Tibial nerve (tissue), 4 donors: ENCODE measurements around the gene DERL3. TPM values are rescaled to one million over a fixed set of nuclear protein-coding genes. Genes with fewer than 3 reads are reported as not detected.

ENCODE experiments used
- DNase-seq, 2 donors: peaks; one replicate each; pipeline ENCODE4 v3.0.0-alpha.2; 2019; ENCODE audit warnings: low spot score in 2 of 2
- H3K27ac ChIP-seq, 4 donors: fragments of 200-600 bp; sonication (generic) in 3 of 4; one replicate each; pipeline ENCODE4 v1.5.1; 2017 to 2019; ENCODE audit warnings: mild to moderate bottlenecking in 1 of 4
- H3K27me3 ChIP-seq, 2 donors: fragments of 200-600 bp; sonication (generic) in 1 of 2; one replicate each; pipeline versions ENCODE4 v1.5.1 to v1.6.0; 2017 to 2019
- H3K36me3 ChIP-seq, 3 donors: fragments of 200-600 bp; sonication (generic); one replicate each; pipeline ENCODE4 v1.5.1; 2018 to 2019
- H3K4me1 ChIP-seq, 4 donors: fragments of 200-600 bp; sonication (generic) in 3 of 4; one replicate each; pipeline ENCODE4 v1.5.1; 2017 to 2019
- H3K4me3 ChIP-seq, 4 donors: fragments of 200-600 bp; sonication (generic) in 3 of 4; one replicate each; pipeline ENCODE4 v1.5.1; 2017 to 2019; ENCODE audit warnings: mild to moderate bottlenecking in 1 of 4, moderate library complexity in 1 of 4
- H3K9me3 ChIP-seq, 4 donors: fragments of 200-600 bp; sonication (generic) in 3 of 4; one replicate each; pipeline ENCODE4 v1.5.1; 2017 to 2019
- EP300 ChIP-seq, 2 donors: sonication (generic); formaldehyde crosslinking; IDR thresholded peaks; one replicate each; pipeline ENCODE4 v1.6.1; 2017; ENCODE audit warnings: antibody characterized with exemption in 2 of 2, mild to moderate bottlenecking in 1 of 2
- POLR2A ChIP-seq, 2 donors: fragments of 450-650 bp; IDR thresholded peaks; one replicate each; pipeline ENCODE4 v1.6.1; 2017; ENCODE audit warnings: antibody characterized with exemption in 2 of 2, mild to moderate bottlenecking in 2 of 2, moderate library complexity in 2 of 2
- WGBS, 2 donors: methylation state at CpG; one replicate each; pipeline ENCODE4 v1.1.5; 2018; 5-methylcytosine and 5-hydroxymethylcytosine counted together
- total RNA-seq, 4 donors: library from RNA; depleted of rRNA; stranded (reverse); fragments of >200 nt; gene quantifications; one replicate each; pipeline ENCODE4 v1.1.0, GENCODE V29; 2016
- TF ChIP-seq, protein P1 (sequence below), 5 experiments: fragments of 200-600 bp in 3 of 5; fragments of 450-650 bp in 2 of 5; sonication (generic) in 3 of 5; IDR thresholded peaks; one replicate each; pipeline ENCODE4 v1.5.1; 2016 to 2019; ENCODE audit warnings: antibody characterized with exemption in 5 of 5, mild to moderate bottlenecking in 3 of 5, moderate library complexity in 2 of 5

Gene DERL3
- 1 to 10 TPM in 1 of 4 donors, under 1 TPM in 1, not detected in 2; 0.60 to 2.3 TPM for total RNA-seq

DNA sequence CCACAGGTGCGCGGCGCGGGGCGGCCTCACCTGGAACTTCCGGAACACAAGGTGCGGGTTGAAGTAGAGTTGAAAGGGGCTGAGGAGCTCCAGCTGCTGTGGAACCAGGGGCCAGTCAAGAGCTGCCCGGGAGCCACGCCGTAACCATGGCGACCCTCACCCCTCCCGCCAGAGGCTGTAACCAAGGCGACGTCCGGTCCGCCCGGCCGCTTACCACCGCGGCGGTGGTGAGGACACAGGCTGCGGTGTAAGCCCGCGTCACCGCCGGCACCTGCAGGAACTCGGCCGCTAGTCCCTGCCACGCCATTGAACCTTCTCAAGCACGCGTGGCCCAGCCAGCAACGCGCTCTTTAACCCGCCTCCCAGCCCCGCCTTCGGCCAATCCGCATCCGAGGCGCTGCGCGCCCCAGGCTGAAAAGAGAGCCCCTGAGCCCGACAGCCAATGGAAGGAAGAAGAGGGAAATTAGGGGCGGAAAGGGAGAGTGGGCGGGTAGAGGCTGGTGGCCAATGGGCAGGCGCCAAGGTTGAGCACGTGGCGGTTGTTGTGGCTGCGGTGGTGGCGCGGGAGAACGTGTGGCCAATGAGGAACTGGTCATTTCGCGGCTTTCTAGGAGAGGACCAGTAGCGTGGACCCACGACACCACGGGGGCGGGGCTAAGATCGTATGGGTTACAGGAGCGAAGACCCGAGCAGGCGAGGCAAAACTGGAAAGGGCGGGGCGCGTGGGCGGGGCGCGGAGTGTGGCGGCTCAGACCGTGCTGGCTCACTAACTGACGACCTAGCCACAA is at the start of gene DERL3:
TSS of gene DERL3 (minus strand) at position 326 of the 788 bp plus-strand sequence. CDS start at position 307, 19 bp downstream.
- H3K36me3 ChIP-seq: peaks cover 0 to 33% (median 0%) of the 10 kb centered on the region in 3 donors
- 1 to 2% methylated on average over 51 to 59 of the region's 70 CpGs for WGBS, 2 donors
- H3K27ac ChIP-seq: peak within 1 kb of the TSS in 1 of 4 donors; percentile 62
- peak; percentile 13 to 62 for TF ChIP-seq EP300 (IDR thresholded peaks at IDR 0.05)
- TF ChIP-seq, protein P1, sequence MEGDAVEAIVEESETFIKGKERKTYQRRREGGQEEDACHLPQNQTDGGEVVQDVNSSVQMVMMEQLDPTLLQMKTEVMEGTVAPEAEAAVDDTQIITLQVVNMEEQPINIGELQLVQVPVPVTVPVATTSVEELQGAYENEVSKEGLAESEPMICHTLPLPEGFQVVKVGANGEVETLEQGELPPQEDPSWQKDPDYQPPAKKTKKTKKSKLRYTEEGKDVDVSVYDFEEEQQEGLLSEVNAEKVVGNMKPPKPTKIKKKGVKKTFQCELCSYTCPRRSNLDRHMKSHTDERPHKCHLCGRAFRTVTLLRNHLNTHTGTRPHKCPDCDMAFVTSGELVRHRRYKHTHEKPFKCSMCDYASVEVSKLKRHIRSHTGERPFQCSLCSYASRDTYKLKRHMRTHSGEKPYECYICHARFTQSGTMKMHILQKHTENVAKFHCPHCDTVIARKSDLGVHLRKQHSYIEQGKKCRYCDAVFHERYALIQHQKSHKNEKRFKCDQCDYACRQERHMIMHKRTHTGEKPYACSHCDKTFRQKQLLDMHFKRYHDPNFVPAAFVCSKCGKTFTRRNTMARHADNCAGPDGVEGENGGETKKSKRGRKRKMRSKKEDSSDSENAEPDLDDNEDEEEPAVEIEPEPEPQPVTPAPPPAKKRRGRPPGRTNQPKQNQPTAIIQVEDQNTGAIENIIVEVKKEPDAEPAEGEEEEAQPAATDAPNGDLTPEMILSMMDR (IDR thresholded peaks at IDR 0.05): peak in 1 of 5 experiments; percentile 33
- TF ChIP-seq POLR2A (IDR thresholded peaks at IDR 0.05): no peak
- H3K4me3 ChIP-seq: peak within 1 kb of the TSS; percentile 23 to 57 (median 42)
- peaks cover 0 to 58% (median 22%) of the 10 kb centered on the region in 4 donors for H3K4me1 ChIP-seq
- no peaks in the 10 kb centered on the region for H3K9me3 ChIP-seq
- DNase-seq: peak; percentile 92 to 95
- H3K27me3 ChIP-seq: no peaks in the 10 kb centered on the region

DNA sequence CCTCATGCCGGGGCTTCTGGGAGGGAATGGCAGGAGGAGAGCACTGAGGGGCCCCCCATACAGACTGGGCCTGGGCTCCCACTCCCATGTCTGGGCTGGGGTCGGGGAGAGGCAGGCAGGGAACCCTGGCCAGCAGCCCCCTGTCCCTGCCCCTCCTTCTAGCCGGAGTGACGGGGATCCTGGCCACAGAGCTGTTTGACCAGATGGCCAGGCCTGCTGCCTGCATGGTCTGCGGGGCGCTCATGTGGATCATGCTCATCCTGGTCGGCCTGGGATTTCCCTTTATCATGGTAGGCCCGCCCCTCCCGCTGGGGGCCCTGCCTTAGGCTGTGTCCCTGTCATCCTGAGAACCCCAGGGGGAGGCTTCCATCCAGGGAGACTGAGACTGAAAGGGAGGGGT is 45.3 kb upstream of the DERL3 start:
- TF ChIP-seq, protein P1 (IDR thresholded peaks at IDR 0.05): no peak
- no peak for TF ChIP-seq EP300 (IDR thresholded peaks at IDR 0.05)
- TF ChIP-seq POLR2A (IDR thresholded peaks at IDR 0.05): no peak
- 87 to 98% methylated on average over 6 to 8 of the region's 9 CpGs for WGBS, 2 donors
- Histone ChIP-seq H3K27ac (no peak overlapping the region), H3K36me3 (peaks cover 0 to 36% (median 0%) of the 10 kb centered on the region in 3 donors), H3K4me1 (peaks cover 0 to 14% (median 3%) of the 10 kb centered on the region in 4 donors), H3K27me3 (no peaks in the 10 kb centered on the region), H3K4me3 (no peak overlapping the region), H3K9me3 (no peaks in the 10 kb centered on the region)
- DNase-seq: no peak

DNA sequence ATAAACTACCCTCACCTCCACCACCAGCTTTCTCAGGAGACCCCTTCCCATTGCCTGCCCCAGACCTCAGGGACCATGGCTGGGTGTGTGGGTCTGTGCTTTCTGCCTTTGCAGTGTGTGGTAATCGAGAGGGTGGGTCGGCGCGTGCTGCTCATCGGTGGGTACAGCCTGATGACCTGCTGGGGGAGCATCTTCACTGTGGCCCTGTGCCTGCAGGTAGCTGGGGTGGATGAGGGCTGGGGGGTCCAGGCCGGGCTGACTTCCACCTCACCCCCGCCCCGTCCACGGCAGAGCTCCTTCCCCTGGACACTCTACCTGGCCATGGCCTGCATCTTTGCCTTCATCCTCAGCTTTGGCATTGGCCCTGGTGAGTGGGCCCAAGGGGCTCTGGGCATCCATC is 44.9 kb upstream of the DERL3 start:
- H3K36me3 ChIP-seq: peaks cover 0 to 40% (median 0%) of the 10 kb centered on the region in 3 donors
- no peak overlapping the region for H3K4me3 ChIP-seq
- no peaks in the 10 kb centered on the region for H3K9me3 ChIP-seq
- no peak for DNase-seq
- WGBS, 2 donors: 99 to 100% methylated on average over 9 of the region's 9 CpGs
- TF ChIP-seq, protein P1 (IDR thresholded peaks at IDR 0.05): no peak
- TF ChIP-seq EP300 (IDR thresholded peaks at IDR 0.05) (no peak), POLR2A (IDR thresholded peaks at IDR 0.05) (no peak)
- peaks cover 0 to 9% (median 2%) of the 10 kb centered on the region in 4 donors for H3K4me1 ChIP-seq
- no peaks in the 10 kb centered on the region for H3K27me3 ChIP-seq
- H3K27ac ChIP-seq: no peak overlapping the region

DNA sequence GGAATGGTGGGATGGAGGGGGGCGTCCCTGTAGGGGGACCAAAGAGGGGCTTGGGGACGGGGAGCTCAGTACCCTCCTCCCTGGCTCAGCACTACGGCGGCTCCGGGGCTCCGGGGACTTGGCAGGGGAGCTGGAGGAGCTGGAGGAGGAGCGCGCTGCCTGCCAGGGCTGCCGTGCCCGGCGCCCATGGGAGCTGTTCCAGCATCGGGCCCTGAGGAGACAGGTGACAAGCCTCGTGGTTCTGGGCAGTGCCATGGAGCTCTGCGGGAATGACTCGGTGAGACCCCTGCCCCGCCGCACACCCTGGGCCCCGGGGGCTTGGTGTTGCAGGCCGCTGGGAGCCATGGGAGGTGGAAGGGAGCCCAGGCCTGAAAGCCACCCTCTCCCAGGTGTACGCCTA is 43.6 kb upstream of the DERL3 start:
- TF ChIP-seq, protein P1 (IDR thresholded peaks at IDR 0.05): no peak
- no peak for TF ChIP-seq POLR2A (IDR thresholded peaks at IDR 0.05)
- TF ChIP-seq EP300 (IDR thresholded peaks at IDR 0.05): no peak
- Histone ChIP-seq H3K27ac (no peak overlapping the region), H3K27me3 (no peaks in the 10 kb centered on the region), H3K4me1 (no peaks in the 10 kb centered on the region), H3K4me3 (no peak overlapping the region), H3K36me3 (peaks cover 0 to 53% (median 0%) of the 10 kb centered on the region in 3 donors), H3K9me3 (no peaks in the 10 kb centered on the region)
- WGBS, 2 donors: 87 to 89% methylated on average over 11 to 20 of the region's 20 CpGs
- DNase-seq: no peak

DNA sequence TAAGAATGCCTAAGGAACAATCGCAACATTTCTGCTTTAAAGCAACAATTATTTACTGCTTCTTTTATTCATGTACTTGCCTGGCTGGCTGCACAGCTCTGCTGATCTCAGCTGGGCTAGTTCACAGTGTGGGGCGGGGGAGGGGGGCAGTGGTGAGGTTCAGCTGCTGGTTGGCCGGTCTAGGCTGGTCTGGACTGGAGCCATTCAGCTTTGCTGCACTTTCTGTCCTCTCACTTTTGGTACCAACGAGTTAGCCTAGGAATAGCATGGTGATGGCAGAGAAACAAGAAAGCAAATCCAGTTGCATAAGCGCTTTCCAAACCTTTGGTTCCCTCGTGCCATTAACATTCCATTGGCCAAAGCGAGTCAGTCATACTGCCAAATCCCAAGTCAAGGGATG is 39.4 kb upstream of the DERL3 start:
- DNase-seq: no peak
- H3K36me3 ChIP-seq: peaks cover 0 to 55% (median 0%) of the 10 kb centered on the region in 3 donors
- H3K27ac ChIP-seq: no peak overlapping the region
- H3K9me3 ChIP-seq: no peaks in the 10 kb centered on the region
- no peak overlapping the region for H3K4me3 ChIP-seq
- no peaks in the 10 kb centered on the region for H3K4me1 ChIP-seq
- no peaks in the 10 kb centered on the region for H3K27me3 ChIP-seq
- WGBS, 2 donors: 86 to 87% methylated on average over 7 of the region's 7 CpGs
- TF ChIP-seq EP300 (IDR thresholded peaks at IDR 0.05): no peak
- TF ChIP-seq, protein P1 (IDR thresholded peaks at IDR 0.05): no peak
- TF ChIP-seq POLR2A (IDR thresholded peaks at IDR 0.05): no peak
